ENCODE data around the gene TIGD1.

The TIGD1 gene

GRCh38 chr2:232530626-232531260 is 19.6 kb downstream of the TIGD1 start:
- no peaks in the 10 kb centered on the region for H3K9me3 ChIP-seq (ENCODE audit: low read length)
- no peaks in the 10 kb centered on the region for H3K4me1 ChIP-seq (ENCODE audit: insufficient read depth, low read length)
- H3K4me3 ChIP-seq (ENCODE audit: low read length): no peak overlapping the region
- H3K27me3 ChIP-seq (ENCODE audit: insufficient read depth, low read length): peaks cover 21% of the 10 kb centered on the region
- H2AFZ ChIP-seq (ENCODE audit: low read depth, low read length): no peak overlapping the region
- no peaks in the 10 kb centered on the region for H3K36me3 ChIP-seq (ENCODE audit: insufficient read depth, low read length)

GRCh38 chr2:232529806-232530547 is 20.4 kb downstream of the TIGD1 start:
- no peak overlapping the region for H3K4me3 ChIP-seq (ENCODE audit: low read length)
- no peaks in the 10 kb centered on the region for H3K9me3 ChIP-seq (ENCODE audit: low read length)
- peaks cover 21% of the 10 kb centered on the region for H3K27me3 ChIP-seq (ENCODE audit: insufficient read depth, low read length)
- no peaks in the 10 kb centered on the region for H3K36me3 ChIP-seq (ENCODE audit: insufficient read depth, low read length)
- no peak overlapping the region for H2AFZ ChIP-seq (ENCODE audit: low read depth, low read length)
- peaks cover 7% of the 10 kb centered on the region for H3K4me1 ChIP-seq (ENCODE audit: insufficient read depth, low read length)

GRCh38 chr2:232528746-232529460 is 21.5 kb downstream of the TIGD1 start:
- no peak overlapping the region for H3K4me3 ChIP-seq (ENCODE audit: low read length)
- no peaks in the 10 kb centered on the region for H3K9me3 ChIP-seq (ENCODE audit: low read length)
- H3K36me3 ChIP-seq (ENCODE audit: insufficient read depth, low read length): no peaks in the 10 kb centered on the region
- H2AFZ ChIP-seq (ENCODE audit: low read depth, low read length): no peak overlapping the region
- peaks cover 24% of the 10 kb centered on the region for H3K27me3 ChIP-seq (ENCODE audit: insufficient read depth, low read length)
- H3K4me1 ChIP-seq (ENCODE audit: insufficient read depth, low read length): peaks cover 8% of the 10 kb centered on the region

- no peak overlapping the region for H3K4me3 ChIP-seq (ENCODE audit: low read length)
- no peak overlapping the region for H2AFZ ChIP-seq (ENCODE audit: low read depth, low read length)
- H3K9me3 ChIP-seq (ENCODE audit: low read length): no peaks in the 10 kb centered on the region
- H3K27me3 ChIP-seq (ENCODE audit: insufficient read depth, low read length): peaks cover 33% of the 10 kb centered on the region
- no peaks in the 10 kb centered on the region for H3K36me3 ChIP-seq (ENCODE audit: insufficient read depth, low read length)
- peaks cover 16% of the 10 kb centered on the region for H3K4me1 ChIP-seq (ENCODE audit: insufficient read depth, low read length)
Measured at GRCh38 chr2:232527905-232528470, 22.4 kb downstream of the TIGD1 start.

- H3K27me3 ChIP-seq (ENCODE audit: insufficient read depth, low read length): peaks cover 44% of the 10 kb centered on the region
- H3K4me3 ChIP-seq (ENCODE audit: low read length): no peak overlapping the region
- H3K4me1 ChIP-seq (ENCODE audit: insufficient read depth, low read length): peaks cover 16% of the 10 kb centered on the region
- H2AFZ ChIP-seq (ENCODE audit: low read depth, low read length): no peak overlapping the region
- H3K36me3 ChIP-seq (ENCODE audit: insufficient read depth, low read length): no peaks in the 10 kb centered on the region
- no peaks in the 10 kb centered on the region for H3K9me3 ChIP-seq (ENCODE audit: low read length)
Measured at GRCh38 chr2:232526372-232526941, 23.9 kb downstream of the TIGD1 start.

- Histone ChIP-seq H3K4me1 (ENCODE audit: insufficient read depth, low read length) (peaks cover 16% of the 10 kb centered on the region), H3K9me3 (ENCODE audit: low read length) (no peaks in the 10 kb centered on the region), H3K4me3 (ENCODE audit: low read length) (no peak within 1 kb of the TSS), H3K36me3 (ENCODE audit: insufficient read depth, low read length) (no peaks in the 10 kb centered on the region), H3K27me3 (ENCODE audit: insufficient read depth, low read length) (peaks cover 50% of the 10 kb centered on the region), H2AFZ (ENCODE audit: low read depth, low read length) (no peak within 1 kb of the TSS)
Measured at GRCh38 chr2:232525791-232526371, 24.5 kb downstream of the TIGD1 start, which contains the start of gene CHRND. TSS of gene CHRND (plus strand) at chr2:232526160. CDS start at chr2:232526216, 56 bp downstream.

- Histone ChIP-seq H2AFZ (ENCODE audit: low read depth, low read length) (no peak overlapping the region), H3K27me3 (ENCODE audit: insufficient read depth, low read length) (peaks cover 57% of the 10 kb centered on the region), H3K4me3 (ENCODE audit: low read length) (no peak overlapping the region), H3K4me1 (ENCODE audit: insufficient read depth, low read length) (peaks cover 16% of the 10 kb centered on the region), H3K9me3 (ENCODE audit: low read length) (no peaks in the 10 kb centered on the region), H3K36me3 (ENCODE audit: insufficient read depth, low read length) (no peaks in the 10 kb centered on the region)
Measured at GRCh38 chr2:232525199-232525598, 25.2 kb downstream of the TIGD1 start.

GRCh38 chr2:232524771-232525170 is 25.6 kb downstream of the TIGD1 start:
- no peak overlapping the region for H3K4me3 ChIP-seq (ENCODE audit: low read length)
- H3K9me3 ChIP-seq (ENCODE audit: low read length): no peaks in the 10 kb centered on the region
- H3K4me1 ChIP-seq (ENCODE audit: insufficient read depth, low read length): peaks cover 16% of the 10 kb centered on the region
- H2AFZ ChIP-seq (ENCODE audit: low read depth, low read length): no peak overlapping the region
- peaks cover 58% of the 10 kb centered on the region for H3K27me3 ChIP-seq (ENCODE audit: insufficient read depth, low read length)
- H3K36me3 ChIP-seq (ENCODE audit: insufficient read depth, low read length): no peaks in the 10 kb centered on the region

GRCh38 chr2:232523682-232524597 is 26.4 kb downstream of the TIGD1 start:
- H3K4me1 ChIP-seq (ENCODE audit: insufficient read depth, low read length): peaks cover 16% of the 10 kb centered on the region
- H3K36me3 ChIP-seq (ENCODE audit: insufficient read depth, low read length): no peaks in the 10 kb centered on the region
- H3K27me3 ChIP-seq (ENCODE audit: insufficient read depth, low read length): peaks cover 64% of the 10 kb centered on the region
- H2AFZ ChIP-seq (ENCODE audit: low read depth, low read length): peak overlapping the region; percentile 84
- H3K9me3 ChIP-seq (ENCODE audit: low read length): no peaks in the 10 kb centered on the region
- H3K4me3 ChIP-seq (ENCODE audit: low read length): peak overlapping the region; percentile 40

- peaks cover 64% of the 10 kb centered on the region for H3K27me3 ChIP-seq (ENCODE audit: insufficient read depth, low read length)
- peaks cover 16% of the 10 kb centered on the region for H3K4me1 ChIP-seq (ENCODE audit: insufficient read depth, low read length)
- H2AFZ ChIP-seq (ENCODE audit: low read depth, low read length): peak overlapping the region; percentile 84
- H3K9me3 ChIP-seq (ENCODE audit: low read length): no peaks in the 10 kb centered on the region
- no peaks in the 10 kb centered on the region for H3K36me3 ChIP-seq (ENCODE audit: insufficient read depth, low read length)
- H3K4me3 ChIP-seq (ENCODE audit: low read length): peak overlapping the region; percentile 40
Measured at GRCh38 chr2:232523402-232523681, 27.0 kb downstream of the TIGD1 start.

- Histone ChIP-seq H3K27me3 (ENCODE audit: insufficient read depth, low read length) (peaks cover 60% of the 10 kb centered on the region), H3K9me3 (ENCODE audit: low read length) (no peaks in the 10 kb centered on the region), H3K36me3 (ENCODE audit: insufficient read depth, low read length) (no peaks in the 10 kb centered on the region), H3K4me1 (ENCODE audit: insufficient read depth, low read length) (peaks cover 16% of the 10 kb centered on the region), H3K4me3 (ENCODE audit: low read length) (no peak overlapping the region), H2AFZ (ENCODE audit: low read depth, low read length) (no peak overlapping the region)
Measured at GRCh38 chr2:232522623-232523401, 27.5 kb downstream of the TIGD1 start.
